NCI-H1436 (cell line): ENCODE data around the gene ATP8B4.
"Not testable (repeated sequence)": the region's sequence is repeated elsewhere in the genome, so short reads cannot be mapped to it uniquely, and the experiment has no call there.

ENCODE experiments used
- DNase-seq: peaks from one replicate; lab custom pipeline; 2025; lab: John Stamatoyannopoulos, UW

The ATP8B4 gene, protein sequence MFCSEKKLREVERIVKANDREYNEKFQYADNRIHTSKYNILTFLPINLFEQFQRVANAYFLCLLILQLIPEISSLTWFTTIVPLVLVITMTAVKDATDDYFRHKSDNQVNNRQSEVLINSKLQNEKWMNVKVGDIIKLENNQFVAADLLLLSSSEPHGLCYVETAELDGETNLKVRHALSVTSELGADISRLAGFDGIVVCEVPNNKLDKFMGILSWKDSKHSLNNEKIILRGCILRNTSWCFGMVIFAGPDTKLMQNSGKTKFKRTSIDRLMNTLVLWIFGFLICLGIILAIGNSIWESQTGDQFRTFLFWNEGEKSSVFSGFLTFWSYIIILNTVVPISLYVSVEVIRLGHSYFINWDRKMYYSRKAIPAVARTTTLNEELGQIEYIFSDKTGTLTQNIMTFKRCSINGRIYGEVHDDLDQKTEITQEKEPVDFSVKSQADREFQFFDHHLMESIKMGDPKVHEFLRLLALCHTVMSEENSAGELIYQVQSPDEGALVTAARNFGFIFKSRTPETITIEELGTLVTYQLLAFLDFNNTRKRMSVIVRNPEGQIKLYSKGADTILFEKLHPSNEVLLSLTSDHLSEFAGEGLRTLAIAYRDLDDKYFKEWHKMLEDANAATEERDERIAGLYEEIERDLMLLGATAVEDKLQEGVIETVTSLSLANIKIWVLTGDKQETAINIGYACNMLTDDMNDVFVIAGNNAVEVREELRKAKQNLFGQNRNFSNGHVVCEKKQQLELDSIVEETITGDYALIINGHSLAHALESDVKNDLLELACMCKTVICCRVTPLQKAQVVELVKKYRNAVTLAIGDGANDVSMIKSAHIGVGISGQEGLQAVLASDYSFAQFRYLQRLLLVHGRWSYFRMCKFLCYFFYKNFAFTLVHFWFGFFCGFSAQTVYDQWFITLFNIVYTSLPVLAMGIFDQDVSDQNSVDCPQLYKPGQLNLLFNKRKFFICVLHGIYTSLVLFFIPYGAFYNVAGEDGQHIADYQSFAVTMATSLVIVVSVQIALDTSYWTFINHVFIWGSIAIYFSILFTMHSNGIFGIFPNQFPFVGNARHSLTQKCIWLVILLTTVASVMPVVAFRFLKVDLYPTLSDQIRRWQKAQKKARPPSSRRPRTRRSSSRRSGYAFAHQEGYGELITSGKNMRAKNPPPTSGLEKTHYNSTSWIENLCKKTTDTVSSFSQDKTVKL

DNA sequence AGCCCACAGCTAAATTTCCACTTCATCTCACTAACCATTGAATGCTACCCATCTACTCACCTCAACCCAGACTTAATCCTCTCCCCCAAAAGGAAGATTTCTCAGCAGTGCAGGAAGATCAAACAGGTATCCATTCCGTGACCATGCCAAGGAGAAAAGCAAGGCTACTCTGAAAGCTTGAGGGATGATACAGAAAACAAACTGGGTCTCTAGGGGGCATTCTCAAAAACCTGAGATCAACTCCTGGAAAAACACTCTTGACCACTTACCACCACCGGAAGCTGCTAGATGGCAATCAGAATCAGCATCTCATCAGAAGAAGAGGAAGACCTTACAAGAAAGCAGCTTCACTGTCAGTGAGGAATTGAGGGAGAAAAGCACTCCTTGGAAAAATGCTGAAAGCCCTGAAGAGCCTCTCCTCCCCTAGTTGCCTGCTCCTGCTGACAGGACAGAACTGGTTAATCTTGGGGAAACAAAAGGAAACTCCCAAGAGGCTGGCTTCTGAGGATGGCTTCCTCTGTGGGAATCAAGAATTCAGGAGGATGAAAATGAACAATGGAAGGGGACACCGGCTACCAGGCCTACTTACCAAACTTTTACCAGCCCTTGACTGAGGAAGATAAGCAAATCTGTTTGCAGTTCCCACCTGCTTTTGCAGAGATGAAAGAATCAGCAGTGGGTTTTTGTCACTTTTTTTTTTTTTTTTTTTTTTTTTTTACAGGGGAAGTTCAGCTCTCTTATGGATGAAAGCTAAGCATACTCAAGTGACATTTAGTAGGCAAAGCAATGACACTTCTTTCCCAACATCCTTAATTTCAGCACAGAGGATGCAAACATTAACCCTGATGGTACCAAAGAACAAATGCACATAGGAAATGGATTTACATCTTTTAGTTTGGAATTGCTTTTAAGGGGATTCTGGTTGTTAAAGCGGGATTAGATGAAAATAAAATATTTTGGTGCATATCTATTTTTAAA is at the start of gene ATP8B4:
TSS of gene ATP8B4 (minus strand) at position 171 of the 978 bp plus-strand sequence. CDS start 12,267 bp downstream, outside the sequence.
- DNase-seq: no peak

DNA sequence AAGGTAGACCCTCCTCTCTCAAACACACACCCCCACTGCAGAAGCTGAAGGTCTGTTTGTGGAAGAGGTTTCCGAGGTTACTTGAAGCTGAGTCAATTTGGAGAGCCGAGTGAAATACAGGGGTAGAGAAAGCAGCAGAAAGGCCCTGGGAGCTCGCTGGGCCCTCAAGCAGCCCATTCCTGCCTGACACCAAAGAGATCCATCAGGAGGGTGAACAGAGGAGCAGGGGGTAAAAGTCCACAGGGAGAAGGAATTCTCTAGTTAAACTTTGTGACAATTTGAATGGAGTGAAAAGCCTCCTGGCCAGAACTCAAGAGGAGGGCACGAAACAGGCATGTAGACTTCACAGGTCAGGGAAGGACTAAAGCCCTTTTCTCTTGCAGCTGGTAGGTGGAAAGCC is 49.3 kb upstream of the ATP8B4 start:
- no peak for DNase-seq

DNA sequence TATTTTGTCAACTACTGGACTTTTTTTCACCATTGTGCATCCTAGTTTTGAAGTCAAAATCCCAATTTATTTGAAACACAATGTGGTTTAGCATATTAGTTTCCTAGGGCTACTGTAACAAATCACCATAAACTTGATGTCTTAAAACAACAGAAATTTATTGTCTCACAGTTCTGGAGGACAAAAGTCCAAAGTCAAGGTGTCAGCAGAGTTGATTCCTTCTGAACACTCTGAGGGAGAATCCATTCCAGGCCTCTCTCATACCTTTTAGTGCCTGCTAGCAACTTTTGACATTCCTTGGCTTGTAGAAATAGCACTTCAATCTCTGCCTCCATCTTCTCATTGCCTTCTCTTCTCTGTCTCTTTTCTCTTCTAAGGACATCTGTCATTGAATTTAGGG is 48.1 kb upstream of the ATP8B4 start:
- no peak for DNase-seq

DNA sequence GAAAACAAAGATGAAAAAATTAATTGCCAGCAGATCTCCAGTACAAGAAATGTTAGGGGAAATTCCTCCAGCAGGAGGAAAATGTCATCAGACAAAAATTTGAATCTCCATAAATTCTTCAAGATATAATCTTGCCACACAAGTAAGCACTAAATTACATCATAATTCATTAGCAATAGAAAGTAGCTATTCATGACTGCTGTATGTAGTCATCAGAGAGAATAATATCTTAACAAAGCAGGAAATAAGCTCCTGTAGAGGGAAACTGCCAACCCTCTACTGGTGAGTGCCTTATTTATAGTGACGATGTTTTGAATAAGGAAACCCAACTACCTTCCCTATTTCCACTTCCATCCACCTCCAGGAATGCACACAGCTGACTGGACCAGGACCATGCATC is 47.2 kb upstream of the ATP8B4 start:
- no peak for DNase-seq

DNA sequence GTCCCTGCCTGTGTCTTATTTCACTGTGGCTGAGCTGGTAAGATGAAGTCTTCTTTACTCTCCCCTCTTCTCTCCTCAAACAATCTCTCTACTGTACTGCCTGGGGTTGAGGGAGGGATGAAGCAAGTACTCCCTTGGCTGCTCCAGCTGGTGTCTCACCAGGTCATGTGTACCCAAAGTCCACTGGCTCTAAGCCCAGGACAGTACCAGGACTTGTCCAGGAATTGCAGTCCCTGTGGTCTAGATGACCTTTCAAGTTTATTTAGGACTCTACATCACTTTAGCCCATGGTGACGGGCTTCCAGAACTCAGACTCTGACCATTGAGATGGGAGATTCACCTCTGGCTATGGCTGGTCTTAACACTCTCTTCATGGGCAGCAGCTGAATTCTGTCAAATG is 45.4 kb upstream of the ATP8B4 start:
- no peak for DNase-seq

DNA sequence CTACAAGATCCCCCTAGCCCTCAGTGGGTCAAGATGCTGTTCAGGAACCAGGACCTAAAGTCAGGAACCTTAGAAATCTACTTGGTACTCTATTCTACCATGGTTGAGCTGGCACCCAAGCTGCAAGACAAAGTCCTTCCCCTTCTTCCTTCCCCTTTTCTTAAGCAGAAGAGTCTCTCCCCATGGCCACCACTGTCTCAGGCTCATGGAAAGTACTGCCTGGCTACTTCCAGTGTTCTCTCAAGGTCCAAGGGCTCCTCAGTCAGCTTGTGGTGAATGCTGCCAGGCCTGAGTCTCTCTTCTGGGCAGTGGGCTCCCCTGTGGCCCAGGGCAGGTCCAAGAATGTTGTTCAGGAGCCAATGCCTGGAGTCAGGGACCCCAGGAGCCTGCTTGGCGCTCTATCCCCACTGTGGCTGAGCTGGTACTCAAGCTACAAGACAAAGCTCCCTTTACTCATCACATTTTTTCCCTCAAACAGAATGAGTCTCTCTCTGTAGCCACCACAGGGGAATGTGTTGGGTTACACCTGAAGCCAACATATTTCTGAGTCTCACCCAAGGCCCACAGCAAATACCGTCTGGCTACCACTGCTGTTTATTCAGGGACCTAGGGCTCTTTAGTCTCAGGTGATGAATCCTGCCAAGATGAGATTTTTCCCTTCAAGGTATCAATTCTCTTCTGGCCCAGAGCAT is 44.8 kb upstream of the ATP8B4 start:
- no peak for DNase-seq

DNA sequence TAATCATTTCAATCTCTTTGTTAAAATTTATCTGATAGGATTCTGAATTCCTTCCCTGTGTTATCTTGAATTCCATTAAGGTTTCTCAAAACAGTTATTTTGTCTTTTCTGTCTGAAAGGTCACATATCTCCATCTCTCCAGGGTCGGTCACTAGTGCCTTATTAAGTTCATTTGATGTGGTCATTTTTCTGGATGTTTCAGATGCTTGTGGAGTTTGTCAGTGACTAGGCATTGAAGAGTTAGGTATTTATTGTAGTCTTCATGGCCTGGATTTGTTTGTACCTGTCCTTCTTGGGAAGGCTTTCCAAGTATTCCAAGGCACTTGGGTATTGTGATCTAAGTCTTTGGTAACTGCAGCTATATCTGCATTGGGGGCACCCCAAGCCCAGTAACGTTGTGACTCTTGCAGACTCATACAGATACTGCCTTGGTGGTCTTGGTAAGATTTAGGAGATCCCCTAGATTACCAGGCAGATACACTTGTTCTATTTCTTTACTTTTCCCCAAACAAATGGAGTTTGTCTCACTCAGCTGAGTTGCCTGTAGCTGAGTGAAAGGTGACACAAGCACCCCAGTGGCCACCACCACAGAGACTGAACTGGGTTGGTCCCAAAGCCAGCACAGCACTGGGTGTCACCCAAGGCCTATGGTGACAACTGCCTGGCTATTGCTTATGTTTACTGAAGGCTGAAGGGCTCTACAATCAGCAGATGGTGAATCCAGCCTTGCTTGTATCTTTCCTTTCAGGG is 44.1 kb upstream of the ATP8B4 start:
- DNase-seq: no peak

DNA sequence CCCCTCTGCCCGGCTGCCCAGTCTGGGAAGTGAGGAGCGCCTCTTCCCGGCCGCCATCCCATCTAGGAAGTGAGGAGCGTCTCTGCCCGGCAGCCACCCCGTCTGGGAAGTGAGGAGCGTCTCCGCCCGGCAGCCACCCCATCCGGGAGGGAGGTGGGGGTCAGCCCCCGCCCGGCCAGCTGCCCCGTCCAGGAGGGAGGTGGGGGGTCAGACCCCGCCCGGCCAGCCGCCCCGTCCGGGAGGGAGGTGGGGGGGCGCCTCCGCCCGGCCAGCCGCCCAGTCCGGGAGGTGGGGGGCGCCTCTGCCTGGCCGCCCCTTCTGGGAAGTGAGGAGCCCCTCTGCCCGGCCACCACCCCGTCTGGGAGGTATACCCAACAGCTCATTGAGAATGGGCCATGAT is 39.2 kb upstream of the ATP8B4 start:
- not testable (repeated sequence) for DNase-seq

DNA sequence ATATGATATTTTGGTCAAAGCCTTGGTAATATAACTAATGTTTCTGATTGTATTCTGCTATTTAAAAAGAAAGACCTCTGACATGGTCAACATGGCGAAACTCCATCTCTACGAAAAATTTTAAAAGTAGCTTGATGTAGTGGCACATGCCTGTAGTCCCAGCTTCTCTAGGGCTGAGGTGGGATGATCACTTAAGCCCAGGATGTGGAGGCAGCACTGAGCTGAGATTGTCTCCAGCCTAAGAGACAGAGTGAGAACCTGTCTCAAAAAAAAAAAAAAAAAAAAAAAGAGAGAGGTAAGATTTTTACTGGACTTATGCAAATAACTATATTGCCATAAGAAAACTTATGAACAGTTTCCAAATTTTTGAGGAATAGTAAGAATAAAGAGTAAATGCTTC is 32.4 kb upstream of the ATP8B4 start:
- no peak for DNase-seq

DNA sequence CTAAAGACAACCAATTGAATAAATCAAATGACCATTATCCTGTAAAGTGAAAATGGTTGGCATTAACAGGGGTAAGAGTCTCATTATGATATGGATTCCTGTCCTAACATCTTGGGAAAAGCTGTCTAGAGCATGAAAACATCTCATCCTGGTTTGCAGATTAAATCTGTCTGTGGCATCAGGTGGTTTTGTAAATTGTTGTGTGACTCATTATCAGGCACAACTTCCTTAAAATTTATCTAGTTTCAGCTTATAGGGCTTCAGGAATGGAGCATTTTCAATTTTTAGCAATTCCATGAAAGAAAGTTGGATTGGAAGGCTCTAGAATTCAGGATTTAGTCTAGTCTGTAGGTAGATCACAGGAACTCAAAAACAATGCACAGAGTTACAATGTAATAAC is 31.8 kb upstream of the ATP8B4 start:
- DNase-seq: no peak

DNA sequence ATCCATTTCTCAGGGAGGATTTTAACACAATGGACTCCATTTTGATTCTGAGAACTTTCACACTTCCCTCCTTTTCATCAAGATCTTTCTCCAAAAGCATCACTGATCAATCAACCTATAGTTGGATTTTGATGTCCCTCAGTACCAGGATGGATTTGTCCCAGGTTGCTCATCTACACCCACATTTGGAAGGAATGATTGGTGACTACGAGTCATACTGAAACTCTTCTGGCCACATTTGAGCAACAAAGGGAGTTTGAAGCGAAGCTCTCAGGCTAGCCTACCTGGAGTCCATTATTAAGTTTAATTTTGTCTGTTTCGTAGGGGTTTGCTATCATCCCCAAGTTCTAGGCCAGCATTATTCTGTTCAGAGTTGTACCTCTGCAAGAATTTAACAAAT is 31.3 kb upstream of the ATP8B4 start:
- no peak for DNase-seq

DNA sequence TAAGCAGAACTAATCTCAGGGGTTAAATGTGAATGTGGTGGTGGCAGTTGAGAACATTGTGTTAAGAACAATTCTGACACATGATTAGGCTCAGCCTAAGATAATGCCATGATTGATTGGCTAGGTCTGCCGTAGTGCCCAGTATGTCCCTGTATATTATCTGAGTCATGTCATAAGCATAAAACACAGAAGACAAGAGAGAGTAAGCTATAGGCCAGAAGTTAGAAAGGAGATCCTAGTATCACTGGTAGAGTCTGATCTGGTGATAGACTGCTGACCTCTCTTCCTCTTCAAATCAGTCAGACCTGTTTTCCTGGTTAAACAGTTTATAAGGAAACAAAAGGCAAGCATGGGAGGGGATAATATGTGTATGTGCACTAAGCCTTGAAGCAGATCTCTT is 30.1 kb upstream of the ATP8B4 start:
- no peak for DNase-seq

DNA sequence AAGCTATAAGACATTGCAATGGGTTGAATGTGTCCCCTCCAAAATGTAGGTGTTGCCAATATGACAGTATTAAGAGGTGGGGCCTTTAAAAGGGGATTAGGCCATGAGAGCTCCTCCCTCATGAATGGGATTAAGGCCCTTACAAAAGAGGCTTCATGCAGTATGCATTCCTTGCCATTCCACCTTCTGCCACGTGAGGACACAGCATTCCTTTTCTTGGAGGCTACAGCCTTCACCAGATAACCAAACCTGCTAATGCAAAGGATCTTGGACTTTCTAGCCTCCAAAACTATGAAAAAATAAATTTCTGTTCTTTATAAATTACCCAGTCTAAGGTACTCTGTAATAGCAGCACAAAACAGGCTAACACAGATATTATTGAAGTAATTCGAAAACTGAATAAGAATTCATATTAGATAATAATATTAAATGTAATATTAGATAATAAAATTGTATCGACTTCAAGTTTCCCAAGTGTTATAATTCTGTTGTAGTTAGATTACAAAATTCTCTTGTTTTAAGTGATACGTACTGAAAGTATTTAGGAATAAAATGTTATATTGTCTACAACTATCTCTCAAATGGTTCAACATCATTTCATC is 29.4 kb upstream of the ATP8B4 start:
- no peak for DNase-seq

DNA sequence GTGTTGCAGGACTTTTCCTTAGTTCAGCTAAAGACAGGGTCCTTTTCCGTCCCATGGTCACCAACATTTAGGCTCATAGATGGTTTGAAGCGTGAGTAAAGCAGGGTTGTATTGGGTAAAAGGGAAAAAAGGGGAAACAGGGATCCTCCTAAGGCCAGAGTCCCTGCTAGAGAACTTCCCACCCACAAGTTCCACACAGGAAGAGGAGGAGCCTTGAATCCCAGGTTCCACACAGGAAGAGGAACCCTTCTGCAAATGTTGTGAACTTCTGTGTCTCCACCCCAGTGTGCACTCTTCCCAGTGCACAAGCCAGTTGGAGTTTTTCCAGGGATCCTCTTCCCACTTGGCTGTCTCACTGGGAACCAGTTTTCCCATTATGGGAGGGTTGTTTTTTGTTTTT is 27.6 kb upstream of the ATP8B4 start:
- DNase-seq: no peak

DNA sequence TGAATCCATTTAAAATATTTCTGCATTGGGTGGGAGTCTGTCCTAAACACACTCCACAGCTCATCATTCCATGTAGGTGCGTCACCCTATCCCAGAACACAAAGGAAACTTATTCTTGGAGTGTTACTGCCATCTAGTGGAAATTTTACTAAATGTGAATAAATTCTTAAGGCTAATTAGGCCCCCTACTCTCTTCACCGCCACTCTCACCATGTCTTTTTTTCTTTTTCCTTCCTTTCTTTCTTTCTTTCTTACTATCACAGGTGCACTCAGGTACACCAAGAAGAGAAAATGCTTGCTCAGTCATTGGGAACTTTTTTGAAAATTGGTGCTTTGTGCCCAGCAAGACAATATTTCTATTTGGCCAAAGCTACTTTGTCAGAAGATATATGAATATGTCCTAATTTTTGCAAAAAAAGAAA is 26.4 kb upstream of the ATP8B4 start:
- DNase-seq: peak; percentile 34

DNA sequence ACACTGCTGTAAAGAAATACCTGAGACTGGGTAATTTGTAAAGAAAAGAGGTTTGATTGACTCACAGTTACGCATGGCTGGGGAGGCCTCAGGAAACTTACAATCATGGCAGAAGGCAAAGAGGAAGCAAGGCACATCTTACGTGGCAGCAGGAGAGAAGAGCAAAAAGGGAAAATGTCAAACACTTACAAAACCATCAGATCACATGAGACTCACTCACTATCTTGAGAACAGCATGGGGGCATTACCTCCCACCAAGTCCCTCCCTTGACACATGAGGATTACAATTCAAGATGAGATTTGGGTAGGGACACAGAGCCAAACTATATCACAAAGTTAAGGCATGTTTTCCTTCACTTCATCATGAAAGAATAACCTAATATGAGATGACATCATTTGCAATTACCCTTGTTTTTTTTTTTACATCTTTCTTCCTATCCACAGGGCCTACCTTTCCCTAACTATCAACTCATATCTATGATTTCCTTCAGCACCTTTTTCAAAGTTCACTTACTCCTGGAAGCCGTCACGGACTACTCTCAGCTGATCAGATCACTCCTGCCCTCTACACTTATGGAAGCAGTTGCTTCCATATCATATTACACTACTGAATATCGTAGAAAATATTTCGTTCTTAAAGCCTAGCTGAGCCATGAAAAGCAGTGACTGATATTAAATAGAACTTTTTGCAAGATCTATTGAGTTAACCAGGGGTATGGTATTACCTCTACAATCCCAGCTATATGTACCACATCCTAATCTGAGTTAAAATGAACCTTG is 25.5 kb upstream of the ATP8B4 start:
- no peak for DNase-seq

DNA sequence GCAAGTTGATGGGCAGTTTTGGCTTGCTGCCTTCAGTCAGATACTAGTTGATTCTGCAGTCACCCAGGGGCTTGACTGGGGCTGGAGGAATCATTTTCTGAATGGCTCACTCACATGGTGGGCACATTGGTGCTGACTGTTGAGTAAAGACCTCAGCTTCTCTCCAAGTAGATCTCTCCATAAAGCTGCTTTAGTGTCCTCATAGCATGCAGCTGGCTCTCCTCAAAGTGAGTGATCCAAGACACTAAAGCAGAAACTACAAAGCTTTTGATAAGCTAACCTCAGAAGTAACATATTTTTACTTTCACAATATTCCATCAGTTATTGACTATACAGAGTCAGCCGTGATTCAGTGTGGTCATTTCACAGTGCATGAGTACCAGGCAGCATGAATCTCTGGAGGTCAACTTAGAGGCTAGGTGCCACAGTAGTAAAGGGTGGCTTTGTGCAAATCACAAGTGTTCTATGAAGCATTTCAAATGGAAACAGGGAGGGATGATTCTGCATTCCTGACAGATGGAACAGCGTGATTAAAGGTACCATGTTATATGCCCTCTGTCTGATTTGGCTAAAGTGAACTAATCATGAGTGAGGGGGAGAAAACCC is 24.3 kb upstream of the ATP8B4 start:
- no peak for DNase-seq

DNA sequence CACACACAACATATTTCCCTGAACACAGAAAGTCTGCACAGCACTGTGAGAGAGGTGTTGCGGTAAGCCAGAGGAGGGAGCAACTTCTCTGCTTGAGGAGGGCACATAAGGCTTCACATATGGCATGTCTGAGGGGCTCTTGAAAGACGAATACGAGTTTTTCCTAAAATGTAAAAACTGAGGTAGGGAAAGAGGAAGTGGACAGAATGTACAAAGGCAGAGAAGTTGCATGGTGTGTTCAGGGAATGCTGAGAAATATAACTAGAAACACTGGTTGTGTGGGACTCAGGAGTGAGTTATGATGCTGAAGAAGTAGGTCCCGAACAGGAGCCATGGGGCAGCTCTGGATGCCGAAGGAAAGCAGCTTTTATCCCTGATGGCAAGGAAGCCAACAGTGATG is 22.8 kb upstream of the ATP8B4 start:
- no peak for DNase-seq
